ENCODE measurements around the gene GPC3. TPM values are rescaled to one million over a fixed set of nuclear protein-coding genes. Genes with fewer than 3 reads are reported as not detected.

GPC3 gene
- total RNA-seq, 1 donor from 2014 or later, result 4.2 TPM

DNA sequence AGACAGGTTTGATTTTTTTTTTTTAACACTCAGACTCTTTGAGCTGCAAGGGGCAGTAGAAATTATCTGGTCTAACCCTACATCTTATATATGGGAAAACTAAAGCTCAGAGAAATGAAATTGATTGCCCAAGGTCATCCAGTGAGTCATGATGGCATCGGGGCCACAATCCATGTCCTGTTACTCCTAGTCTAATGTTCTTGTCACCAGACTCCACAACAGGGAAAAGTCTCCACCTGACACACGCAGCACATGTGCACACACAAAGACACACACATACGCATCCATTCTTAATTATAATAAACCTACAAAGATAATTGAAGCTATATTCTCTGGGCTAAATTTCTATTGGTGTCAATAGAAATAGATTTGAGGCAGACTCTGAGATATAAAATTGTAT lies 48.4 kb downstream of the GPC3 start:
- H3K27me3 Mint-ChIP-seq (ENCODE audit: unreplicated experiment), result no peaks in the 10 kb centered on the region

GRCh38 chrX:133935076-133935475 lies 50.3 kb downstream of the GPC3 start:
- H3K27ac Mint-ChIP-seq (ENCODE audit: unreplicated experiment), result no peak overlapping the region
- no peak for DNase-seq
- no peaks in the 10 kb centered on the region for H3K4me1 Mint-ChIP-seq (ENCODE audit: low read depth, unreplicated experiment)
- TF ChIP-seq, protein P1, sequence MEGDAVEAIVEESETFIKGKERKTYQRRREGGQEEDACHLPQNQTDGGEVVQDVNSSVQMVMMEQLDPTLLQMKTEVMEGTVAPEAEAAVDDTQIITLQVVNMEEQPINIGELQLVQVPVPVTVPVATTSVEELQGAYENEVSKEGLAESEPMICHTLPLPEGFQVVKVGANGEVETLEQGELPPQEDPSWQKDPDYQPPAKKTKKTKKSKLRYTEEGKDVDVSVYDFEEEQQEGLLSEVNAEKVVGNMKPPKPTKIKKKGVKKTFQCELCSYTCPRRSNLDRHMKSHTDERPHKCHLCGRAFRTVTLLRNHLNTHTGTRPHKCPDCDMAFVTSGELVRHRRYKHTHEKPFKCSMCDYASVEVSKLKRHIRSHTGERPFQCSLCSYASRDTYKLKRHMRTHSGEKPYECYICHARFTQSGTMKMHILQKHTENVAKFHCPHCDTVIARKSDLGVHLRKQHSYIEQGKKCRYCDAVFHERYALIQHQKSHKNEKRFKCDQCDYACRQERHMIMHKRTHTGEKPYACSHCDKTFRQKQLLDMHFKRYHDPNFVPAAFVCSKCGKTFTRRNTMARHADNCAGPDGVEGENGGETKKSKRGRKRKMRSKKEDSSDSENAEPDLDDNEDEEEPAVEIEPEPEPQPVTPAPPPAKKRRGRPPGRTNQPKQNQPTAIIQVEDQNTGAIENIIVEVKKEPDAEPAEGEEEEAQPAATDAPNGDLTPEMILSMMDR (IDR thresholded peaks at IDR 0.05; ENCODE audit: partially characterized antibody, unreplicated experiment), result no peak
- H3K9me3 Mint-ChIP-seq (ENCODE audit: unreplicated experiment), result no peaks in the 10 kb centered on the region
- H3K27me3 Mint-ChIP-seq (ENCODE audit: unreplicated experiment), result no peaks in the 10 kb centered on the region
- no peak overlapping the region for H3K4me3 Mint-ChIP-seq (ENCODE audit: unreplicated experiment)
- H3K36me3 Mint-ChIP-seq (ENCODE audit: unreplicated experiment), result no peaks in the 10 kb centered on the region

More for the DNA sequence above, 48.4 kb downstream of the GPC3 start:
- no peak overlapping the region for H3K27ac Mint-ChIP-seq (ENCODE audit: unreplicated experiment)
- no peaks in the 10 kb centered on the region for H3K9me3 Mint-ChIP-seq (ENCODE audit: unreplicated experiment)
- no peak for DNase-seq
- no peaks in the 10 kb centered on the region for H3K4me1 Mint-ChIP-seq (ENCODE audit: low read depth, unreplicated experiment)
- TF ChIP-seq, protein P1 (IDR thresholded peaks at IDR 0.05; ENCODE audit: partially characterized antibody, unreplicated experiment), result no peak
- H3K36me3 Mint-ChIP-seq (ENCODE audit: unreplicated experiment), result no peaks in the 10 kb centered on the region
- no peak overlapping the region for H3K4me3 Mint-ChIP-seq (ENCODE audit: unreplicated experiment)

DNA sequence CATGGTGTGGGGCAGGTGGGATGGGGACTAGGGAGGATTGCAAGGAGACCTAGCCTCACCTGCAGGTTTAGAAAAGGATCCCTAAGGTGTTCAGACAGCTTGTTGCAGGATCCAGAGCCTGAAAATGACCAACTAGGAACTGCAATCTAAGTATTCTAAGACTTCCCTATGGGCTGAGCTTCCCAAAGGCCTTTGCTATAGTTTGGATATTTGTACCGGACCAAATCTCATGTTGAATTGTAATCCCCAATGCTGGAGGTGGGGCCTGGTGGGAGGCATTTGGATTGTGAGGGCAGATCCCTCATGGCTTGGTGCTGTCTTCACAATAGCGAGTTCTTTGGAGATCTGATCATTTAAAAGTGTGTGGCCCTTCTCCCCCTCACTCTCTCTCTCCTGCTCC lies 52.1 kb downstream of the GPC3 start:
- Mint-ChIP-seq H3K27ac (ENCODE audit: unreplicated experiment) (no peak overlapping the region), H3K4me1 (ENCODE audit: low read depth, unreplicated experiment) (no peaks in the 10 kb centered on the region), H3K9me3 (ENCODE audit: unreplicated experiment) (no peaks in the 10 kb centered on the region), H3K36me3 (ENCODE audit: unreplicated experiment) (no peaks in the 10 kb centered on the region), H3K27me3 (ENCODE audit: unreplicated experiment) (no peaks in the 10 kb centered on the region), H3K4me3 (ENCODE audit: unreplicated experiment) (no peak overlapping the region)
- DNase-seq, result no peak
- TF ChIP-seq, protein P1 (IDR thresholded peaks at IDR 0.05; ENCODE audit: partially characterized antibody, unreplicated experiment), result no peak

DNA sequence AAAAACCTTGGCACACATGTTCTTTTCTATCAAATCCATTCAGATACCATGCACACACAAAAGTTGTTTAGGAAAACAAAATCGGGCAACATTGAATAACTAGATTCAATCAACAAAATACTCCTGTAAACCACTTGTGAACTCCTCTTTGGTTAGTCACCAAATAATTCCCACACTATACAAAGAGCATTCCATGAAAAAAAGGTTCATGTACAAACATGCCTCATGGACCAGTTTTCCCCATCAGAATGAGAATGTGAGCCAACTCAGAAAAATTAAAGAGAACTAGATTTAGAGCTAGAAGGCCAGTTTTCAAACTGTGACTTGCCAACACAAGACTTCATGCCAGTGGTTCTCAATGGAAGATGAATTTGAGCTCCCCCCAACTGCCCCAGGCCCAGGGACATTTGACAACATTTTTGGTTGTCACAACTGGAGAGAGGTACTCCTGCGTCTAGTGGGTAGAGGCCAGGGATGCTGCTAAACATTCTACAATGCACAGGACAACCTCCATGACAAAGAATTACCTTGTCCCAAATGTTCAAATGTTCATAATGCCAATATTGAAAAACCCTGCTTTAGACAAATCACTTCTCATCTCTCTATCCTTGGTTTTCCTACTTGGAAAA lies 55.4 kb downstream of the GPC3 start:
- Mint-ChIP-seq H3K9me3 (ENCODE audit: unreplicated experiment) (no peaks in the 10 kb centered on the region), H3K4me3 (ENCODE audit: unreplicated experiment) (no peak overlapping the region), H3K27me3 (ENCODE audit: unreplicated experiment) (no peaks in the 10 kb centered on the region), H3K36me3 (ENCODE audit: unreplicated experiment) (no peaks in the 10 kb centered on the region), H3K27ac (ENCODE audit: unreplicated experiment) (no peak overlapping the region), H3K4me1 (ENCODE audit: low read depth, unreplicated experiment) (no peaks in the 10 kb centered on the region)
- TF ChIP-seq, protein P1 (IDR thresholded peaks at IDR 0.05; ENCODE audit: partially characterized antibody, unreplicated experiment), result no peak
- no peak for DNase-seq

DNA sequence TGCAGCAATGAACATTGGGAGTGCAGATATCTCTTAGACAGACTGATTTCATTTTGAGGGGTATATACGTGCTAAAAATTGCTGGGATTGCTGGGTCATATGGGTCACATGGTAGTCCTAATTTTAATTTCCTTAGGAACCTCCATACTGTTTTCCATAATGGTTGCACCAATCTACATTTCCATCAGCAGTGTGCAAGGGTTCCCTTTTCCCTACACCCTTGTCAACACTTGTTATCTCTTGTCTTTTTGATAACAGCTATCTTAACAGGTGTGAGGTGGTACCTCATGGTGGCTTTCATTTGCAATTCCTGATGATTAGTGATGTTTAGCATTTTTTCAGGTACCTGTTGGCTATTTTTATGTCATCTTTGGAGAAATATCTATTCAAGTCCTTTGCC lies 57.0 kb downstream of the GPC3 start:
- Mint-ChIP-seq H3K27me3 (ENCODE audit: unreplicated experiment) (no peaks in the 10 kb centered on the region), H3K36me3 (ENCODE audit: unreplicated experiment) (no peaks in the 10 kb centered on the region), H3K4me3 (ENCODE audit: unreplicated experiment) (no peak overlapping the region), H3K27ac (ENCODE audit: unreplicated experiment) (no peak overlapping the region), H3K4me1 (ENCODE audit: low read depth, unreplicated experiment) (no peaks in the 10 kb centered on the region), H3K9me3 (ENCODE audit: unreplicated experiment) (peaks cover 1% of the 10 kb centered on the region)
- DNase-seq, result no peak
- TF ChIP-seq, protein P1 (IDR thresholded peaks at IDR 0.05; ENCODE audit: partially characterized antibody, unreplicated experiment), result no peak

Measured in glutamatergic neuron (in vitro differentiated cells).